GM18526 (cell line): Measurements from ENCODE around the gene IQCE.

Experiments used
- POLR2A ChIP-seq: IDR thresholded peaks from 3 replicates; pipeline ENCODE4 v1.6.1; 2011; ENCODE audit not compliant: insufficient read length; ENCODE audit errors: extremely low read depth

IQCE gene

DNA sequence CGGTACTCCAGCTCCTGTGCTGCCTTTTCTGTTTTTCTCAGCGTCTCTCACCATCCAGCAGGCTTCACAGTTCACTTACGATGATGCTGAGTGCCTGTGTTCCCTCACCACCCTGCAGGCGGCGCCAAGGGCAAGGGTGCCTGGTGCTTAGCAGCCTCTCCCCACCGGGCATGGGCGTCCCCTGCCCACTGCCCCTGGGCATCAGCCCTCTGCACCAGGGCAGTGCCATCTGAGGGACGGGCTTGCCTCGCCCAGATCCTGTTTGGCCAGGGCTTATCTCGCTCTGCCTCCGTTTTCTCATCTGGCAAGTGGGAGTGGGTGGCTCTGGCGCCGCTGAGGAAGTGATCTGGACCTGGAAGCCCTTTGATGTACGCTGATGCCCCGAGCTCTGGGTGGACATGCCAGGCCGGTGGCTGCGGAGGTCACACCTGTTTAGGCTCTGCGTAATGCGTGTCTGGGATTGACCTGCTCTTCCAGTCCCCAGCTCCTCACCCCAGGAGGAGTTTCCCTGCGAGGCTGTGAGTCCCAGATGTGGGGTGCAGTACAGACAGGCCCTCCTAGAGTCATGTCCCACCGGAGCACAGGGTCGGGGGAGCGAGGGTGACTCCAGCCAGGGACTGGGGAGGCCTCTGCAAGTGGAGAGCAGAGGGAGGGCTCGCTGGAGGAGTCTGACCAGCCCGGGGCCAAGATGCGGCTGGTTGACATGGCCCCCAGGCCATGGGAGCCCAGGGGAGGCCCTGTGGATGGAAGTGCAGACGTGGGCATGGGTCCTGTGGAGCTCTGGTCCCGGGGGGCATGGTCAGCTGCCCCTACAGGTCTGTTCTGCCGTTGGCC lies 84.8 kb downstream of the IQCE start:
- no peak for TF ChIP-seq POLR2A

DNA sequence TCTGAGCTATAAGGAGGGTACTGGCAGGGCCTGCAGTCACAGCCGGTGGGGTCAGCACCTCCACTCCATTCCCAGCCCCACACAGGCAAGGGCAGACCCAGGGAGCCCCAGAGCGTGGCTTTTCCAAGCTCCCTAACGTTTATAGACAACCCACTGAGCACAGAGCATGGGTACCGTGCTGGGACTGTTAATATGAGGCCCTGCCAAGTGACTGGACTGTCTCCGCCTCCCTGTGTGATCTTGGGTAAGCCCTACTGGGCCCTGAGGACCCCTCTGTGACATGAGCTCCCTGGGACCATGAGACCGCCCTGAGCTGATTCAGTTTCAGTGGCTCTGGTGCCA lies 85.4 kb downstream of the IQCE start:
- TF ChIP-seq POLR2A: no peak

- TF ChIP-seq POLR2A: no peak
These were observed 85.9 kb downstream of the IQCE start for GRCh38 chr7:2644562-2645273.

GRCh38 chr7:2645274-2645868 lies 86.6 kb downstream of the IQCE start:
- peak; percentile 35 for TF ChIP-seq POLR2A

- TF ChIP-seq POLR2A: no peak
These were observed 87.5 kb downstream of the IQCE start for GRCh38 chr7:2646336-2646679.

DNA sequence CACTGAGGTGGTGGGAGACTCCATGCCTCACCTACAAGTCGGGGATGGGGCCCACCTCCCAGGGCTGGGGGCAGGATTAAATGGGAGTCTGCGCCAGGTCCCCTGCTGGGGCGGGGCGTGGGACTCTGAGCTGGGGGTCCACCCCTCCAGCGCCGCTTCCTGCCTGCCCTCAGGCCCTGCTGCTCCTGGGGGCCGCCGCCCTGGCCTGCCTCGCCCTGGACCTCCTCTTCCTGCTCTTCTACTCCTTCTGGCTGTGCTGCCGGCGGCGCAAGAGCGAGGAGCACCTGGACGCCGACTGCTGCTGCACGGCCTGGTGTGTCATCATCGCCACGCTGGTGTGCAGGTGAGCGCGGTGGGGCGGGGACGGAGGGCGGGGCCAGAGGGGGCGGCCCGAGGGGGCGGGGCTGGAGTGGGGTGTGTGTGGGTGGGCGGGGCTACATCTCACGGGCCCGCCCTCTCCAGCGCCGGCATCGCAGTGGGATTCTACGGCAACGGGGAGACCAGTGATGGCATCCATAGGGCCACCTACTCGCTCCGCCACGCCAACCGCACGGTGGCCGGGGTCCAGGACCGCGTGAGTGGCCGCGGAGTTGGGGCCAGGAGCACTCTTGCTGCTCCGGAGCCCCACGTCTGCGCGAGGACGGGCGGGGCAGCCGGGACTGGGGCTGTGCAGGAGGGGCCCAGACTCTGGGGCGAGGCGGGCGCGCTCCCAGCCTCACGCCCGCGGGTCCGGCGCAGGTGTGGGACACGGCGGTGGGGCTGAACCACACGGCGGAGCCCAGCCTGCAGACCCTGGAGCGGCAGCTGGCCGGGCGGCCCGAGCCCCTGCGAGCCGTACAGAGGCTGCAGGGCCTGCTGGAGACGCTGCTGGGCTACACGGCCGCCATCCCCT lies 88.1 kb downstream of the IQCE start:
- no peak for TF ChIP-seq POLR2A

DNA sequence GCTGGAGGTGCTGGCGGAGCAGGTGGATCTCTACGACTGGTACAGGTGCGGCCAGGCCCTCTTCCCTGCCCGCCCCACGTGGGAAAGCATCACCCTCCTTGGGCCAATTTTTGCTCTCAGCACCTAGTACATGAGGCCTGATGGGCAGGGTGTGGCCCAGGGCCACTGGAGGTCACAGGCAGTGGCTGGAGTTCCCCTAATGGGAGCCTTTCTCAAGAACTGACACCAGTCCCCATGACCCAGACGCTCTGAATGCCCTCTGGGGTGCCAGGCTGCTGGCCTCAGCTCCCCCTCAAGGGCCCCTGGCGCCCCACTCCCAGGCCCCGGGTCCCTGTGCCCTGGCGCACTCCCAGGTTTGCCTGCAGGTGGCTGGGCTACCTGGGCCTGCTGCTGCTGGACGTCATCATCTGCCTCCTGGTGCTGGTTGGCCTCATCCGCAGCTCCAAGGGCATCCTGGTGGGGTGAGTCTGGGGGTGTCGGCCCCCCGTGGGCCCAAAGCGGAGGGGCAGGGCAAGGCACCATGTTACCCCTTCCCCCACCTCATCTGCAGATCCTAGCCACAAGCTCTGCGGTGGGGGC lies 88.9 kb downstream of the IQCE start:
- TF ChIP-seq POLR2A: no peak

DNA sequence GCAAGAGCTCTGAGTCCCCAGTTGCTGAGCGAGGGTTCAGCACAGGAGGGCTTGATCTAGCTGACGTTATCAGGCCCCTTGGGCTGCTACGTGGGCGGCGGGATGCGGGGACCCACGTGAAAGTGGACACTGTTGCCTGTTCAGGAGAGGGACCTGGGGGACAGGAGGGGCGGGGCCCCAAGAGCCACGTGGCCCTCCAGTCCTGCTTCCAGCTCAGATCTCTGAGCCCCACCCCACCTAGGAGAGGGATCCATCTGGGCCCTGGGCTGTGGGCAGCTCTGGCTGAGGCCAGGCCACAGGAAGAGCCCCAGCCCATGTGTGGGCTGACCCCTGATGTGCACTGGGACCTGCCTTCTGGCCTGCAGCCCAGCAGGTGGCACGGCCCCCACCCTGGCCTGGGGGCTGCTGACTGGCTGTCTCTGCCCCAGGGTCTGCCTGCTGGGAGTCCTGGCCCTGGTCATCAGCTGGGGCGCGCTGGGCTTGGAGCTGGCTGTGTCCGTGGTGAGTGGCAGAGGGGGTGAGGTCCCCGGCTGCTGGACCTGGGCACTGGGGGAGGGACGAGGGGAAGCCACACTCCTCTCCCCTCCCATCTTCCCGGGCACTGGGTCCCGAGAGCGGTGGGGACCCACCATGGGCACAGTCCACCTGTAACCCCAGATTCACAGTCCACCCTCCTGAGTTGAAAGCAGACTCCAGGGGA lies 90.5 kb downstream of the IQCE start:
- no peak for TF ChIP-seq POLR2A

DNA sequence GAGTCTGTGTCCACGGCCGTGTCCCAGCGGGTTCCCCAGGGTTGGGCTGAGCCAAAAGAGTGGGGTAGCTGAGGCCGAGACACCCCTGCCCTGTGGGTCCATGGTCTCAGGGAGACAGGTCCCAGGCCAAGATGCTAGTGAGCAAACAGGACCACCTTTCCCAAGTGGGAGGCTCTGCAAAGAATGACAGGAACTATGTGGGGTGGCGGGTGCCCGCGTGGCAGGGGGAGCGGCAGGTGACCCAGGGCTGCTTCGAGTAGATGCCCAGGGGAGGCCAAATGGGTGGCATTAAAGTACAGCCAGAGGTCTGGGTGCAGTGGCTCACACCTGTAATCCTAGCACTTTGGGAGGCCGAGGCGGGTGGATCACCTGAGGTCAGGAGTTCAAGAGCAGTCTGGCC lies 91.2 kb downstream of the IQCE start:
- TF ChIP-seq POLR2A: no peak

- TF ChIP-seq POLR2A: no peak
These were observed 91.7 kb downstream of the IQCE start for GRCh38 chr7:2650451-2650850.

GRCh38 chr7:2651336-2651735 lies 92.6 kb downstream of the IQCE start:
- no peak for TF ChIP-seq POLR2A

DNA sequence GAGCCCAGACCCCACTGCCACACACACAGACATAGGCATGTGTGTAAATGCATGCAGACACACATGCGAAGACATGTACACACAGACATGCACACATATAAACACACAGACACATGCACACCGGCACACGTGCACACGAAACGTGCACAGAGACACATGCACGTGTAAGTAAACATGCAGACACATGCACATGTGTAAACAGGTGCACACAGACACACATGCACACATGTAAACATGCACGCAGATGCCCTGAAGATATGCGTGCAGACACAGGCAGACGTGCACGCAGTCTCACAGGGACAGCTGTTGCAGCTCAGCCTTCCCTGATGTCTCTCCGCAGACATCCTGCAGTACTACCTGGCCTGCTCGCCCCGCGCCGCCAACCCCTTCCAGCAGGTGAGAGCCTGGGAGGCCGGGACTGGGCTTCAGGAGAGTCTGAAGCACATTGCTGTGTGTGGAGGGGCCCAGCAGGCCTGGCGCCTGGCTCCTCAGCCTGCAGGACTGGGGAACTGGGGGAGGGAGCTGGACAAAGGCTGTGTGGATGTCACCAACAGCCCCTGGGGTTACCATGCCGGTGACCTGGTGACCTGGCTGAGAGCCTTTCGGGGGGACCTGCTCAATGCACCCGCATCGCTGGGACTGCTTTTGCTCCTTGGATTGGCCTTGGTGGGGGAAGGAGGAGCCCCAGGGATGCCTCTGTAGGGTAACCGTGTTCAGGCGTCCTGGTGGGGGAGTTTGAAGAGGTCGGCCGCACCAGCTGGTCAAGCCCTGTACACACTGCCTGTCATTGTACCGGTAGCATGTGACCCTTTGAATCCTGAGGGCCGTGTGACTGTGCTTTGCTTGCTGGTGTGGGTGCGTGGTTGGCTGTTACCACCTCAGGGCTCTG lies 93.3 kb downstream of the IQCE start:
- no peak for TF ChIP-seq POLR2A

- TF ChIP-seq POLR2A: no peak
These were observed 93.9 kb downstream of the IQCE start for GRCh38 chr7:2652736-2653060.

- no peak for TF ChIP-seq POLR2A
These were observed 95.3 kb downstream of the IQCE start for GRCh38 chr7:2654059-2654458.
